T1000 (cell line): Measurements from ENCODE around the gene GAS7.
"Not testable (repeated sequence)": the region's sequence is repeated elsewhere in the genome, so short reads cannot be mapped to it uniquely, and the experiment has no call there.

Source experiments
- DNase-seq: peaks from one replicate; lab custom pipeline; 2025; ENCODE audit warnings: mixed read lengths; lab: John Stamatoyannopoulos, UW

Gene GAS7

DNA sequence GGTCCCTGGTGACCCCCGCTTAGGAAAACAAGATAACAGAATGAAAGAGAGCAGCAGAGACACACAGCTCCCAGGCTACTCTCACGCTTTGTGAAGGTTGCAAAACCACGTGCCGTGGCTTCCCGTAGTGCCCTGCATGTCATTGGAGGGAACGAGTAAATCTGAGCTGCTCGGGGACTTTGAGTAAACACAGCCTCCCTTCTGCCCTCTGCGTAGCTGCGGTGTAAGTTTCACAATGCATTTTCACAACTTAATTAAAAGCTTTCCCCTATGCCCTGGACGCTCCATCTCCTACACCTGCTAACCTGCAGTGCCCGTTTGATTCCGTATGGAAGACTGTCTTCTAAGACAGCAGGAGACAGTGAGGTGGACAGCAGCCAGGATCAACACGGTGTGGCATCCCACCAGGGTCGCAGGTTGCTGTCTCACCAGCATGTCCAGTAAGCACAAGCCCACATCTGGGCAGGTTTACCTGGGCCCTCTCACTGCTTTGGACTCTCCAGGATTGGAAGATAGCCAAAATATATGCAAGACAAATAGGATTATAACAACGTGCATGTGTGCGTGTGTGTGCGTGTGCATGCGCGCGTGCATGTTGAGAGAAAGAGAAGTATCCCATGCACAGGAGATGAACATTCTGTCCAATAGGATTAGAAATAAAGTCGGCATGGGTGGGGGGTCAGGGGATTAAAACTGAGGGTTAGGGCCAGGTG is 177.0 kb downstream of the GAS7 start:
- DNase-seq: no peak

DNA sequence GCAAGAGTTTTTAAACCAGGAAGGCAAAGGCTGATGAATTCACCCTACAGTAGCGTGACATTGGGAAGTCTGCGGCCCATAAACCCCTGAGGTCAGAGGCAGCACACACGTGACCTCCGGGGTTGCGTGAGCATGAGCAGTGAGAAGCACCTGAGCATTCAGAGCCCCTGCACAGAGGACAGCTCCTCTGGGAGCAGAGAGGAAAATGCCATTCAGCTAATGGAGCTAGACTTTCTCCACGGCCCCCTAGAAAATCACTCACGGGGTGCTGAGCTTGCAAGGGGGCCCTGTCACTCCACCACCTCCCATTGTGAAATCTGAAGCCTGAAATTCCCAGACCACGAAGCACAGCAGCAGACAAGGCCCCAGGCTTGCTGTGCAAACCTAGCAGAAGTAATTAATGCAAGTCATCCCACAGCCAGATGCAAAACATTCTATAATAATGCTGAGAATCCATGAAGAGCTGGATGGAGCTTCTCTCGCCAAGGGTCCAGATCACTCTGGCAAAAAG is 178.4 kb downstream of the GAS7 start:
- DNase-seq: no peak

DNA sequence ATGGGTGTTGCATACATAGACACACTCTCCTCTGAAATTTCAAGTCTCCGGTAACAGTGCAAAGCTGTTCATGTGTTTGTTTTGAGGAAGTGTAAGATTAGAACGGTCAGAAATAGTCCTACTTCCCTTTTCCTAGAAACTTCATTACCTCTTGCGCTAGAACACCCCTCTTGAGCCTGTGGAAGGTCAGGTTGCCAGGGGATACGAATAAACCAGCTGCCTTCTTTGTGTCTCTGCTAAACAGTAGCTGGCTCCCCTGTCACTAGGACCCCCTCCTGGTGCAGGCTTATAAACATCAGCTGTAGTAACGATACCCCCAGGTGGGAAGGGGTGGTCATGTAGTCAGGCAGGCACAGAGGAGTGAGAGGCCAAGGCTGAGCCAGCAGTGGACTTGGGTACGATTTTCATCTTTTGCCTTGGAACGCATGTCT is 179.9 kb downstream of the GAS7 start:
- no peak for DNase-seq

DNA sequence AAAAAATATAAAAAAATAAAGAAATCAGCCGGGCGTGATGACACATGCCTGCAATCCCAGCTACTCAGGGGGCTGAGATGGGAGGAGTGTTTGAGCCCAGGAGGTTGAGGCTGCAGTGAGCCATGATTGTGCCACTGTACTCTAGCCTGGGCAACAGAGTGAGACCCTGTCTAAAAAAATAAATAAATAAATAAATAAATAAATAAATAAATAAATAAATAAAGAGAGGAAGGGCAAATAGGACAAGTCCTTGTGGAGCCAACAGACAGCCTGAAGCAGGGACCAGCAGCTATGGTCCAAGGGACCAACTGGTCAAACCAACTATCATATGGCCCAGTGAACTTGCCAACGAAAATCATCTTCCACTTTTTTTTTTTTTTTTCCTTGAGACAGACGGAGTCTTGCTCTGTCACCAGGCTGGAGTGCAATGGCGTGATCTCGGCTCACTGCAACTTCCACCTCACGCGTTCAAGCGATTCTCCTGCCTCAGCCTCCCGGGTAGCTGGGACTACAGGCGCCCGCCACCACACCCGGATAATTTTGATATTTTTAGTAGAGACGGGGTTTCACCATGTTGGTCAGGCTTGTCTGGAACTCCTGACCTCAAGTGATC is 181.3 kb downstream of the GAS7 start:
- DNase-seq: not testable (repeated sequence)

DNA sequence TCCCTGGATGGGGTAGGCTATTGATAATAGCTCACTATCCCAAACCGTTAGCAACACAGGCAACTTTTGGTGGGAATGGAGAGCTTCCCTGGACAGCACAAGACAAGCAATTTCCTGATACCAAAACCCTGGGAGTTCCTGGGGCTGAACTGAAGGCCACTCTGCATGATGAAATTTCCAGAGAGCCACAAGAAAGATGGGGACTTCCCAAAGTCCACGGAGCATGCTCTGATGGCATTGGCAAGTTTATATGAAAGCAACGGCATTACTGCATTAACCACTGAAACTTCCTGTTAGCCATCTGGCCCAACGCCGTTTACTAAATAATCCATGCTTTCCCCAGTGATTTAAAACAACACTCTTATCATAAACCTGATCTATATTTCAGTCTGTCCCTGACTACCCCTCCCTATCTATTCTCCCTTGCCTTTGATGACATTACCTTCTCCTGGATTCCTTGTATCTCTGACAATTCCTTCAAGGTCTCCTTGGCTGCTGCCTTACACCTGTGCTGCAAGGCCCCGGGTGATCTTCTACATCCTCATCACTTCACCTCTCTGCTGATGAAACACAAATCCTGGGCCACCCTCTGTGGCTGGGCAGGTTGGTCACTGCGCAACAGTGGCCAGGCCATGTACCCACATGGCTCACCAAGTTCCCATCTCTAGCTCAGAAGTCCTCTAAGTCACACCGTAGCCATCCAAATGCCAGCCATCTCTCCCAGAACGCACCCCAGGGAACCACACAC is 184.9 kb downstream of the GAS7 start:
- no peak for DNase-seq

DNA sequence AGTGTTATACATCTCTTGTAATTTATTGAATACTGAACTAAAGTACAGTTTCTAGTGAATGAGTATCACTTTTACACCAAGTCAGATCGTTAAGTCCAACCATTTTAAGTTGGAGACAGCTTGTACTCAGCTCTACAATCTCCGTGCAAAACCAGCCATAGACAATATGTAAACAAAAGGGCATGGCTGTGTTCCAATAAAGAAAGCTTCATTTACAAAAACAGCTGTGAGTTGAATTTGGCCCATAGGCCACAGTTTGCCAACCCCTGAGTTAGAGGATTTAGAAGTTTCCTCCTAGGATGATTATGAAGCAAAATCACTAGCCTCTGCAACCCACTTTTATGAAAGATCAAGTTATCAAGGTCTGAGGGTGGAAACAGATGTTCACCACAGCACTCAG is 187.7 kb downstream of the GAS7 start:
- DNase-seq: no peak

DNA sequence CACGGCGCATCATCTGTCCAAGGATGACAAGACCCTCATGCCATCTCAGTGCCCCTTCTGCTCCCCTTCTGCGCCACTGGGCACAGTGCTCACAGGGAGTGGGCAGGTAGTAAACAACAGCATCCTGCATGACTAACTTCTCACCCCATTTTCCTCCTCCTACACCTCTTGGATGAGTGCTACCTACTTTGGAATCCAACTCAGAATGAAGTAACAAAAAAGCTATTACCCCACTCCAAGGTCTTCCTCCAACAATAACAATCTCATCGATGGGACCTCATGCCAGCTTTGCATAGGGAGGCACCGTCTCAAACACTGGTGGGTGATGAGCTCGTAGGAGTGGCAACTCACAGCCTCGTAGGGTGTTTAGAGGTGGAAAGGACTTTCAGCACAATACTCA is 194.7 kb downstream of the GAS7 start:
- DNase-seq: no peak

DNA sequence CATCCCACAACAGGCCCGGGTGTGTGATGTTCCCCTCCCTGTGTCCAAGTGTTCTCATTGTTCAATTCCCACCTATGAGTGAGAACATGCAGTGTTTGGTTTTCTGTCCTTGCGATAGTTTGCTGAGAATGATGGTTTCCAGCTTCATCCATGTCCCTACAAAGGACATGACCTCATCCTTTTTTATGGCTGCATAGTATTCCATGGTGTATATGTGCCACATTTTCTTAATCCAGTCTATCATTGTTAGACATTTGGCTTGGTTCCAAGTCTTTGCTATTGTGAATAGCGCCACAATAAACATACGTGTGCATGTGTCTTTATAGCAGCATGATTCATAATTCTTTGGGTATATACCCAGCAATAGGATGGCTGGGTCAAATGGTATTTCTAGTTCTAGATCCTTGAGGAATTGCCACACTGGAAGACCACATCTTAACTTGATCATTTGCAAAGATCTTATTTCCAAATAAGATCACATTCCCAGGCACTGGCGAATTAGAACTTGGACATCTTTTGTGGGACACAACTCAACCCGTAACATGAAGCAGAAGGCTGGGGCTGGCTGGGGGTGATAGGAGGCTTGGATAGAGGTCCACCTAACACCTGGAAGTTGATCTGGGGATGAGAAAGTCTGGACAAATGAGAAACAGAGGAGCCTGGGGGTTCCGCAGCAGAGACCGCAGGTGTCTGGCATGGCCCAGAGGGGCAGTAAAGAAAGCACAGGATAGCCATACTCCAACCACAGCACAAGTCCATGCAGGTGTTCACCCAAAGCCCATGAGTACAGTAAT is 195.6 kb downstream of the GAS7 start:
- DNase-seq: not testable (repeated sequence)

DNA sequence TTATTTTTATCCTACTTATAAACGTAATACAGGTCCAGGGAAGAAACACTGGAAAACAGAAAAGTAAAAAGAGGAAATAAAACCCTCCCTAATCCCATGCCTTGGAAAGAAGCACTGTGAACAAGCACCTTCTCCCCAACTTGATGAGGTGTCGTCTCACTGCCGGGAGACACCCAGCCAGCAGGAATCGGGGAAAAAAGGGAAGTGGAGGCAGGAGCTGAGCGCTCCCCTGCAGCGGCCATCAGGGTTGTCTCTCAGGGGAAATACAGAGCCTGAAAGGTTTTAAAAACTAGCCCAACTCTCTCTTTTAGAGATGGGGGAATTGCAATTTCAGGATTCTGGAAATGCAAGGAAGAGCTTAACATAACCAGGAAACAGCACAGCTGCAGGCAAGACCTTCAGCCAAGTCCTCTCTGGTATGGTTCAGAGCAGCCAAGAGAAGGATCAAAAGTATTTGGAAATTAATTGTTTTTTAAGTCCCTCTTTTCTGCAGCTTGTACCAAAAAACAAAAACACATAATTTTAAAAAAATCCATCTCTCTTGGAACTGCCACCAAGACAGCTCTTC is 197.0 kb downstream of the GAS7 start:
- no peak for DNase-seq

DNA sequence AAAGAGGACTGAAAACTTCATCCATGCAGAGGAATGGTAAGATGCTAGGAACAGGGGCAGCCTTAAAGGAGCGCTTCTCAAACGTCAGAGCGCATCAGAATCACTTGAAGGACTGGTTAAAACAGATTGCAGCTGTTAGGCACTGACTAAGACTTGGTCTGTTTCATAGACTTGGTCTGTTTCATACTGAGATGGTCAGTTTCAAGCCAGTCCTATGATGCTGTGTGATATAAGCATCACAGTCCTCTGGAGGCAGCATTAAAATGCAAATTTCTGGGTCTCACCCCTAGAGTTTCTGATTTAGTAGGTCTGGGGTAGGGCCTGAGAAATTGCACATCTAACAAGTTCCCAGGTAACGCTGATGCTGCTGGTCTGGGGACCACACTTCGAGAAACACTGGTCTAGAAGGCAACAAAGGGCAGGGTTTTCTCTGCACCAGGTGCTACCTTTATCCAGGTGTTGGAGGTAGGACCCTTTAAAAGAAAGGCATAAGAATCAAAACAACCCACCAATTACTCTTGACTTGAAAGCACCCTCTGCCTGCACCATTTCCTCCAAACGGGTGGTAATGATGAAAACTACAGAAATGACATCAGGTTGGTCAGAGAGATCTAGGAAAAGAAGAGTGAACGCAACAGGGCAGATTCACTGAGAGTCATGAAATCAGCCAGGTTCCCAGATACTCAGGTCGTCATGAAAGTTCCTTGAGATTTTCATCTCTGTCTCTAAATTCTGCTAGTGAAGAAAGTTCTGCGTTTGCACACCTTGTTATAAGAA is 198.3 kb downstream of the GAS7 start:
- no peak for DNase-seq

DNA sequence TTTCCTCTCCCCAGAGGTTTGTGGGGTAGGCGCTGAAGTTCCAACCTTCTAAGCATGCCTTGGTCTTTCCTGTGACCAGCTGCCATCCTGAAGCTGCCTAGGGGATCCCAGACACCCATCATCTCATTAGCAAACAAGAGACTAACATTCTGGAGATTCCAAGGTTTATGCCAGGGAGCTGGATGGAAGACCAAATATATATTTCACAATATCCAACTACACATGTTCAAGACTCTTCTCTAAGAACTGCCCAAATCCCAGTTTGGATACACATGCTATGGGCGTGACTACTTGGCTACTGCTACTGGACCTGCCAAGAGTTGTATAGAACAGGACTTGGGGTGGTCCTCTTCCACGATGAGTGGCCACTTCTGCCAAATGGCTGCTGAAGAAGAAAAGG is 200.3 kb downstream of the GAS7 start:
- no peak for DNase-seq

DNA sequence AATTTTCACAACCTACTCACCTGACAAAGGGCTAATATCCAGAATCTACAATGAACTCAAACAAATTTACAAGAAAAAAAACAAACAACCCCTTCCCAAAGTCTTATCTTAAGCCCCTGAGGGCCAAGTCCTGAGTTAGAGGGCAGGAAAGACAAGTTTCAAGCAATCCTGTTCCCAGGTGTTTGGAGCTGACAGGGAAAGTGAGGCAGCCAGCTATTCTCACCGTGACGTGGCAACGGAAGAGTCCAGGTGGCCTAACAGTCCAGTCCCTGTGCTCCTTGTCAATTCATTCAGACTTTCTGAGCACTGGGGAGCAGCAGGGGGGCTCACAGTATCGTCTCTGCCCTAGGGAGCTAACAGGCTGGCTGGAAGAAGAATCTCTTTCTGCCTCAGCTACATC is 203.6 kb downstream of the GAS7 start:
- no peak for DNase-seq

DNA sequence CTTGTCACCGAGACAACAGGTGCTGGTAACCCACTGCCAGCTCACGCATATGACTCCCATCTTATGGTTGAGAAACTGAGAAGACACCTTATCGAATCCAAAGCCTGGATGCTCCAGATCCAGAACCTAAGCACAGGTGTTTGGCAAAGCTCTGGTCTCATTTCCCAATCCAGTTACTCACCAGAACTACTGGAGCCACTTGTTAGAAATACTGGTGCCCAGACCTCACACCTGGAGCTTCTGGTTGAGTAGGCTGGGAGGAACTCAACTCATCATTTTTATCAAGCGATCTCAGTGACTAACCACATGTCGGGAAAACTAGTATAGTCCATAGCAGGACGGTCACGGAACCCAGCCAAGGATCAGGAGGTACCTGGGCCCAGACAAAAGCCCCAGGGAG is 206.6 kb downstream of the GAS7 start:
- DNase-seq: no peak

DNA sequence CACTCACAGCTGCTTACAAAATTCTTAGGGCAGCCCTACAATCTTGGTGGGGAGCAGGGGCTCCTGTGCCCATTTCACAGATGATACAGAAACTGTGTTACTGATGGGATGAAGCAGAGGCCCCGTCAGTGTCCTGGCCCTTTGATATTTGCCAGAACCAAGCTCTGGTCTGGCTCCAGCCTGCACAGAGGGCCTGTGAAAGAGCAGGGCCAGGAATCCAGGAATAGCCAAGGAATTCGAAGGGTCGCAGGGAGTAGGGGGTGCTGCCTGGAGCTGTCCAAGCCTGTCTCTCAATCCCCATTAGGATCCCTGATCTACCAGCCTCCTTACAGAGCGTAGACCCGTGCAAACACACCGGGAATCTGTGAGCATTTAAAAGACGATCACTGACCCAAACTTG is 207.1 kb downstream of the GAS7 start:
- no peak for DNase-seq

DNA sequence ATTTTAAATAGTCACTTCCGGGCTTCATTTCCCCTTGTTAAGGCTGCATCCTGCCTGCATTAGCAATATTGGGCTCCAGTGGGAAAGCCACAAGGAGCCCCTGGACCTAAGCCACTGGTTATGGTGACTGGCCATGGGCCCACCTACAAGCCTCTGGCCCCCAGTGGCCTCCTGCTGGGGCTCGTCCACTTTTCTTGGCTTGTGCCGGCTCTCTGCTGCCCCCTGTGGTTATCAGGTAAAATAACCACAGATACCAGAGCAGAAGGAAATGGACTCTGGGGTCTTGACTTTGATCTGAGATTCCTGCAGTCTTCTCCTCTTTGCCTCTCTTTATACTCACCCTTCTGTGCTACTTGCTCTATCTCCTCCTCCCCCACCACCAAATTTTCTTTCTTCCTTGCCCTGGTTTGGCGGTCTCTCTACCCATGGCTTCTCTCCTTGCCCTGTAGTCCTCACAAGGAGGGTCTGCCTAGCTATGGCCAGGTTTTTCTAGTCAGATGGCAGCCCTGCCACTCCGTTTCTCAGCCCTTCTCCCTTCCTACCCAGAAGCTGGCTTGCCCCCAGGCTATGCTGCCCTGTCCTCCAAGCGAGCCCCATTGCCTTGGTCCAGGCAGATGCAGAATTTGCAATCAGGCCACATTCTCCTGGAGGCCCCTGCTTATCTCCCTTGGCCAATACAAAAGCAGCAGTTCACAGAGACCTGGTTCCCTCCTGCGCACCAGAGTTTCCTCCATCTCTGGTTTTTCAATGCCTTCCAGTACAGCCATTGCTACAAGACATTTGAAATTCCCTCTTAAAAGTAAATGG is 210.4 kb downstream of the GAS7 start:
- no peak for DNase-seq

DNA sequence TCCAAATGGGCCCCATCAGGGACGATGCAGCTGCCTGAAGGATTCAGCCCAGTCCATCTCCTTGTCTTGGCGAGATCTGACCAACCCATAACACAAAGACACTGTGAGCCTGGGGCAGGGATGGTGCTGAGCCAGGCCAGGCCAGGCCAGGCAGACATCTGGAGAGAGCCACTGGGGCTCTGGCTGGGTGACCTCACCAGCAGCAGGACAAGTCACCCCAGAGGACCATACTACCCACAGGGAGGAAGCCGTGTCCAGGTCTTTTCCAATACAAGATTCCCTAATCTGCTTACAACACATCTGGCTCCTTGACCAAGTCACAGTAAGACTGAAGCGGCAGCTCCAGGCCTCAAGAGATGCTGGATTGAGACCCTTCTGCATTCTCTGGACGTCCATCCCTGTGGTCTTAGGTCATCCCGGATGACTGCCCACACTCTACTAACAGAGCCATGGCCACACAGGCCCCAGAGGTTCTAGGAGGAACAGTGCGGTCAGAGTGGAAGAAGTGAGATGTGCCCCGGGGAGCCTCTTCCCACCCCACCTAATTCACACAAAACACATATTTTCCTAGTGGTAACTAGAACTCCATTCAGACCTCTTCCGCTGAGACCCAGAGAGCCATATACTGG is 211.5 kb downstream of the GAS7 start:
- no peak for DNase-seq

DNA sequence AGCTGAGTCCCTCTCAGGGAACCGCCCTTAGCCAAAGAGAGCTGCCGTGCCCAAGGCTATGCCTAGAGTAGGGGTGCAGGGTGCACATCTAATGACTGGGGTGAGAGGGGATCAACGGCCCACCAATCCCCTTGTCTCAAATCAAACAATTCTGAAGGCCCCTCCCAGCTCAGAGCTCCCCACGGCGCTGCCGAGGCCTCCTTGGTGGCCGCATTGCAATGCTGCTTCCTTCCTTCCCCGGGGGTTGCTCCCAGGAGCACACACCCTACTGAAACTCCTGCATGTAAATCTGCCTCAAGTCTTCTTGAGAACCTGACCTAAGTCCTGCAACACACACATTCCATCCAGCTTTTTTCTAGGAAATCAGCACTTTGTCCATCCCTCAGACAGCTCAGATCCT is 212.8 kb downstream of the GAS7 start:
- DNase-seq: no peak

DNA sequence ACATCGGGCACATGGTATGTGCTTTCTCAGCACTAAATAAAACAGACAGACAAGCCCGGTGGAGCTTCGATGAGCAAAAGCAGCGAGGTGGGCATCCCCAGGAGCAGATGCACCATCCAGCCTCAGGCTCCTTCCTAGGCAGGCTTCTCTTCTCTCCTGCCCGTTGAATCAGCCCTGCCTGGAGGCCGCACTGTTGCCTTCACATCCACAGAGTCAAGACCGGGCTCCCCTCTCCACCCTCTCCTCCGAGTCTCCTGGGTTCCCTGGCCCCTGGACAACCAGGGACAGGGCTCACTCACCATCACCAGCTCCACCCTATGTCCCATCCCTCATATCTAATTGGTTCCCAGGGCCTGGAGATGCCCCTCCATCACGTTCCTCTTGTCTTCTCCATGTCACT is 213.6 kb downstream of the GAS7 start:
- DNase-seq: no peak

DNA sequence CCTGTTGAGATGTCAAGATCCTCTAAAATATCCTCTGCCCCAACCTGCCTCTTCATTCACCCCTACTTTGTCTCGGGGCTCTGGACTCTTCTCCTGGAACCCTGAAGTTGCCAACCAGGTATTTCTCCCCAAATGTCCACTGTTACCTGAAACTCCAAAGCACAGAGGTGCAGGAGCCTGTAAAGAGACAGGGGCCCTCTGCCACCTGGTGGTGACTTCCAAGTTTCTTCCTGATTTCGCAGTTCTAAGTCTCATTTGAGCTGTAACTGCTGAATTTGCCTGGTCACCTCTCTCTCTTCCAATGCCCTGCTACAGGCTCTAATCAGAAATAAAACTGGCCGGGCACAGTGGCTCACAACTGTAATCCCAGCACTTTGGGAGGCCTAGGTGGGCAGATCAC is 216.2 kb downstream of the GAS7 start:
- no peak for DNase-seq
